Stimulated activated CD8-positive, alpha-beta memory T cell treated with anti-CD3 and anti-CD28 coated beads, Interleukin-12 subunit alpha, Interleukin-12 subunit beta, amount 100 ng/mL, for 4 hours (primary cell): ENCODE data around the gene BRS3.
"Not testable (repeated sequence)": the region's sequence is repeated elsewhere in the genome, so short reads cannot be mapped to it uniquely, and the experiment has no call there.

Experiments
- DNase-seq: peaks from one replicate; pipeline ENCODE4 v3.0.0-alpha.2; 2020; ENCODE audit warnings: low read depth

The BRS3 gene

GRCh38 chrX:136487647-136488046, at the start of gene BRS3:
TSS of gene BRS3 (plus strand) at chrX:136487947. CDS start at chrX:136488115, 168 bp downstream.
- DNase-seq = no peak

- DNase-seq = no peak
These were observed 49.6 kb upstream of the BRS3 start for GRCh38 chrX:136438192-136438591.

- DNase-seq = not testable (repeated sequence)
These were observed 42.1 kb upstream of the BRS3 start for GRCh38 chrX:136445674-136446073.

GRCh38 chrX:136446208-136446607, 41.5 kb upstream of the BRS3 start:
- no peak for DNase-seq

- no peak for DNase-seq
These were observed 40.4 kb upstream of the BRS3 start for GRCh38 chrX:136447308-136447707.

GRCh38 chrX:136447968-136448367, 39.8 kb upstream of the BRS3 start:
- DNase-seq = no peak

- DNase-seq = no peak
These were observed 37.5 kb upstream of the BRS3 start for GRCh38 chrX:136450050-136450830.

- DNase-seq = no peak
These were observed 35.1 kb upstream of the BRS3 start for GRCh38 chrX:136452614-136453013.

GRCh38 chrX:136453114-136453513, 34.6 kb upstream of the BRS3 start:
- no peak for DNase-seq

GRCh38 chrX:136453771-136454170, 34.0 kb upstream of the BRS3 start:
- no peak for DNase-seq

- DNase-seq = no peak
These were observed 31.6 kb upstream of the BRS3 start for GRCh38 chrX:136456133-136456532.

- no peak for DNase-seq
These were observed 30.3 kb upstream of the BRS3 start for GRCh38 chrX:136457303-136457917.

GRCh38 chrX:136464589-136464988, 23.2 kb upstream of the BRS3 start:
- DNase-seq = no peak

GRCh38 chrX:136467303-136467702, 20.4 kb upstream of the BRS3 start:
- DNase-seq = no peak

- DNase-seq = no peak
These were observed 19.2 kb upstream of the BRS3 start for GRCh38 chrX:136468391-136469103.

- no peak for DNase-seq
These were observed 14.1 kb upstream of the BRS3 start for GRCh38 chrX:136473663-136474062.

GRCh38 chrX:136475236-136475635, 12.5 kb upstream of the BRS3 start:
- no peak for DNase-seq

GRCh38 chrX:136476501-136476900, 11.2 kb upstream of the BRS3 start:
- no peak for DNase-seq

GRCh38 chrX:136477026-136477425, 10.7 kb upstream of the BRS3 start:
- DNase-seq = no peak

GRCh38 chrX:136480383-136480782, 7.4 kb upstream of the BRS3 start:
- DNase-seq = no peak

GRCh38 chrX:136488706-136489105, 959 bp downstream of the BRS3 start:
- no peak for DNase-seq

- DNase-seq = no peak
These were observed 4.1 kb downstream of the BRS3 start for GRCh38 chrX:136491832-136492231.

- no peak for DNase-seq
These were observed 5.3 kb downstream of the BRS3 start for GRCh38 chrX:136493011-136493410.
